ENCODE measurements around the gene HPS1. TPM values are rescaled to one million over a fixed set of nuclear protein-coding genes. Genes with fewer than 3 reads are reported as not detected.

The HPS1 gene
- polyA plus RNA-seq, 1 of the 3 experiments (the other 2 are of a cell fraction) = 41.4 TPM

- TF ChIP-seq IRF3 (IDR thresholded peaks at IDR 0.05; ENCODE audit: low read depth, low read length) = no peak
- TF ChIP-seq SIN3A (IDR thresholded peaks at IDR 0.05; ENCODE audit: borderline replicate concordance, low read depth, low read length) = no peak
- TF ChIP-seq GATA2 (CRISPR knock-in tag; IDR thresholded peaks at IDR 0.05) = no peak
- no peak for TF ChIP-seq RFX5 (IDR thresholded peaks at IDR 0.05; ENCODE audit: low read length)
- TF ChIP-seq USF2 (IDR thresholded peaks at IDR 0.05; ENCODE audit: borderline replicate concordance, low read depth, low read length) = no peak
- TF ChIP-seq NRF1 (IDR thresholded peaks at IDR 0.05; ENCODE audit: low read depth, low read length) = no peak
- no peak for TF ChIP-seq PBX3 (IDR thresholded peaks at IDR 0.05)
- no peak for TF ChIP-seq GABPA (IDR thresholded peaks at IDR 0.05; ENCODE audit: low read depth)
- no peak for TF ChIP-seq TCF12 (IDR thresholded peaks at IDR 0.05)
- TF ChIP-seq POLR2AphosphoS5 (IDR thresholded peaks at IDR 0.05; ENCODE audit: low read depth, low read length) = no peak
- no peak for TF ChIP-seq YY1 (IDR thresholded peaks at IDR 0.05; ENCODE audit: low read depth)
- no peak for TF ChIP-seq ZBTB33 (IDR thresholded peaks at IDR 0.05; ENCODE audit: borderline replicate concordance, low read depth)
- H2AFZ ChIP-seq (ENCODE audit: low read depth) = no peak overlapping the region
- WGBS (ENCODE audit: low lambda C conversion rate) = 94% methylated on average over 7 of the region's 7 CpGs
- peaks cover 0 to 4% of the 10 kb centered on the region in 2 experiments for H3K36me3 ChIP-seq (replicated peaks in 1 of 2; ENCODE audit: control insufficient read depth in 1 of 2, insufficient read depth in 2 of 2, low read length in 1 of 2)
- no peaks in the 10 kb centered on the region for H3K27me3 ChIP-seq (ENCODE audit: insufficient read depth)
- no peaks in the 10 kb centered on the region for H3K9me3 ChIP-seq
- no peaks in the 10 kb centered on the region for H4K20me1 ChIP-seq (ENCODE audit: insufficient read depth)
- no peaks in the 10 kb centered on the region for H3K79me2 ChIP-seq (ENCODE audit: insufficient read depth)
- DNase-seq = no peak
- H3K9ac ChIP-seq = no peak overlapping the region
- H3K4me1 ChIP-seq (ENCODE audit: control insufficient read depth in 1 of 2, insufficient read depth in 2 of 2, low read depth in 1 of 2, low read length in 1 of 2) = no peaks in the 10 kb centered on the region
- no peak overlapping the region for H3K27ac ChIP-seq (ENCODE audit: low read depth in 2 of 2, low read length in 1 of 2)
- no peaks in the 10 kb centered on the region for H3F3A ChIP-seq (replicated peaks; ENCODE audit: insufficient read depth)
- no peak overlapping the region for H3K4me2 ChIP-seq
- H3K9me2 ChIP-seq = no peaks in the 10 kb centered on the region
- ChIA-PET POLR2A (no interaction called here), CTCF (interaction anchor here (0.7 to 1.1 kb wide), 2 partner anchors 9 to 50 kb away, joined by 3 read pairs; no protein-coding TSS in a partner anchor)
- H3K4me3 ChIP-seq (ENCODE audit: low read depth in 2 of 2, low read length in 1 of 2) = no peak overlapping the region
These were observed 55.7 kb downstream of the HPS1 start for GRCh38 chr10:98391065-98391464.

- H3K4me1 ChIP-seq (ENCODE audit: control insufficient read depth in 1 of 2, insufficient read depth in 2 of 2, low read depth in 1 of 2, low read length in 1 of 2) = no peaks in the 10 kb centered on the region
- WGBS (ENCODE audit: low lambda C conversion rate) = 94% methylated on average over 2 of the region's 4 CpGs
- no peak overlapping the region for H3K4me2 ChIP-seq
- peaks cover 0 to 4% of the 10 kb centered on the region in 2 experiments for H3K36me3 ChIP-seq (replicated peaks in 1 of 2; ENCODE audit: control insufficient read depth in 1 of 2, insufficient read depth in 2 of 2, low read length in 1 of 2)
- H3K9ac ChIP-seq = no peak overlapping the region
- H3K4me3 ChIP-seq (ENCODE audit: low read depth in 2 of 2, low read length in 1 of 2) = no peak overlapping the region
- H2AFZ ChIP-seq (ENCODE audit: low read depth) = no peak overlapping the region
- no peak overlapping the region for H3K27ac ChIP-seq (ENCODE audit: low read depth in 2 of 2, low read length in 1 of 2)
- no peaks in the 10 kb centered on the region for H3K27me3 ChIP-seq (ENCODE audit: insufficient read depth)
- no peaks in the 10 kb centered on the region for H3K9me3 ChIP-seq
- H4K20me1 ChIP-seq (ENCODE audit: insufficient read depth) = no peaks in the 10 kb centered on the region
- DNase-seq = no peak
- CTCF ChIA-PET = no interaction called here
- H3K9me2 ChIP-seq = no peaks in the 10 kb centered on the region
- POLR2A ChIA-PET = no interaction called here
- H3F3A ChIP-seq (replicated peaks; ENCODE audit: insufficient read depth) = no peaks in the 10 kb centered on the region
- no peaks in the 10 kb centered on the region for H3K79me2 ChIP-seq (ENCODE audit: insufficient read depth)
- TF ChIP-seq TEAD4 (IDR thresholded peaks at IDR 0.05; ENCODE audit: borderline replicate concordance, insufficient read depth) = no peak
- TF ChIP-seq NRF1 (IDR thresholded peaks at IDR 0.05; ENCODE audit: low read depth, low read length) = no peak
- TF ChIP-seq IRF3 (IDR thresholded peaks at IDR 0.05; ENCODE audit: low read depth, low read length) = no peak
- TF ChIP-seq ELF1 (IDR thresholded peaks at IDR 0.05) = no peak
- no peak for TF ChIP-seq MAX (IDR thresholded peaks at IDR 0.05; ENCODE audit: low read depth)
- no peak for TF ChIP-seq REST (IDR thresholded peaks at IDR 0.05; ENCODE audit: low read depth, low read length)
- TF ChIP-seq JUND (IDR thresholded peaks at IDR 0.05) = no peak
- no peak for TF ChIP-seq EZH2phosphoT487 (IDR thresholded peaks at IDR 0.05; ENCODE audit: borderline replicate concordance, low read depth)
- TF ChIP-seq YY1 (IDR thresholded peaks at IDR 0.05; ENCODE audit: low read depth) = no peak
These were observed 56.3 kb downstream of the HPS1 start for GRCh38 chr10:98390406-98390805.

Measured in SK-N-SH (cell line).